Osteoblast (primary cell): ENCODE measurements around the gene NR5A2. TPM values are rescaled to one million over a fixed set of nuclear protein-coding genes. Genes with fewer than 3 reads are reported as not detected.

ENCODE experiments used
- DNase-seq: peaks from one replicate; pipeline ENCODE4 v3.0.0; 2011; ENCODE audit warnings: low spot score, mixed read lengths; ENCODE audit not compliant: insufficient read length; ENCODE audit errors: missing footprints
- H2AFZ ChIP-seq: 2 replicates; pipeline ENCODE4 v1.6.0; 2011; ENCODE audit warnings: mild to moderate bottlenecking, low read length
- H3K27ac ChIP-seq: 2 replicates; pipeline ENCODE4 v1.5.1; 2011; ENCODE audit warnings: mild to moderate bottlenecking, low read depth, low read length, moderate library complexity
- H3K27me3 ChIP-seq: 2 replicates; pipeline ENCODE4 v1.6.0; 2012; ENCODE audit warnings: mild to moderate bottlenecking, control low read depth, inconsistent platforms, low read length, moderate library complexity; ENCODE audit not compliant: insufficient read depth
- H3K36me3 ChIP-seq: 2 replicates; pipeline ENCODE4 v1.5.1; 2011; ENCODE audit warnings: mild to moderate bottlenecking, low read length, control low read depth, moderate library complexity; ENCODE audit not compliant: insufficient read depth
- H3K4me1 ChIP-seq: 2 replicates; pipeline ENCODE4 v1.5.1; 2011; ENCODE audit warnings: mild to moderate bottlenecking, low read length, control low read depth, moderate library complexity; ENCODE audit not compliant: insufficient read depth
- H3K4me2 ChIP-seq: 2 replicates; pipeline ENCODE4 v1.6.0; 2011; ENCODE audit warnings: mild to moderate bottlenecking, low read length; ENCODE audit not compliant: insufficient read depth
- H3K4me3 ChIP-seq: fragments of 200-600 bp; sonication (generic); 3 replicates; pipeline ENCODE4 v1.5.1; 2012; ENCODE audit warnings: mild to moderate bottlenecking, low read length, inconsistent platforms; ENCODE audit not compliant: insufficient read depth
- H3K79me2 ChIP-seq: 2 replicates; pipeline ENCODE4 v1.6.0; 2012; ENCODE audit warnings: mild to moderate bottlenecking, low read length, control low read depth, inconsistent platforms; ENCODE audit not compliant: insufficient read depth
- H3K9me3 ChIP-seq: 2 replicates; pipeline ENCODE4 v1.5.1; 2011; ENCODE audit warnings: low read depth, low read length, control low read depth
- H4K20me1 ChIP-seq: 2 replicates; pipeline ENCODE4 v1.6.0; 2012; ENCODE audit warnings: mild to moderate bottlenecking, low read length, control low read depth; ENCODE audit not compliant: insufficient read depth
- CTCF ChIP-seq: IDR thresholded peaks from 2 replicates; pipeline ENCODE4 v1.5.1; 2011; ENCODE audit warnings: mild to moderate bottlenecking, low read depth, low read length, moderate library complexity; ENCODE audit errors: extremely low read depth
- total RNA-seq: library from RNA; depleted of rRNA; stranded (reverse); fragments of >200 nt; gene quantifications from 2 replicates; pipeline ENCODE4 v1.2.3, GENCODE V29; 2012

Gene NR5A2
- total RNA-seq, 1 donor = not detected

- Histone ChIP-seq H3K4me2 (no peak overlapping the region), H3K4me3 (no peak overlapping the region), H3K79me2 (no peaks in the 10 kb centered on the region), H3K4me1 (peaks cover 9% of the 10 kb centered on the region), H3K36me3 (no peaks in the 10 kb centered on the region), H4K20me1 (no peaks in the 10 kb centered on the region), H3K27me3 (peaks cover 97% of the 10 kb centered on the region), H3K9me3 (no peaks in the 10 kb centered on the region), H2AFZ (no peak overlapping the region), H3K27ac (no peak overlapping the region)
- DNase-seq = no peak
- no peak for TF ChIP-seq CTCF
These were observed 6.2 kb downstream of the NR5A2 start for GRCh38 chr1:200033511-200034261.

DNA sequence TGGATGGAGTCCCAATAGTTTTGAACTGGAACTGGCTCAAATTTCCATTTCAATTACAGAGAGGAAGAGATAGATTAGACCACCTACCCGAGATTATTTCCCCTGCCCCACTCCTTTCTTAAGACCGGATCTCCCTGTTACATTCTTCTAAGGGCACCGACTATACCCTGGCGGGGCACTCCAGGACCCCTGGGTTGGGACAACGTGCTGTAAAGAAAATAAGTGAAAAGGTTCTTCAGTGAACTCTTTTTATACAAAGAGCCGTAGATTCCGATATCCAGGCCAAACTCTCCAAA lies 6.7 kb downstream of the NR5A2 start:
- no peaks in the 10 kb centered on the region for H3K9me3 ChIP-seq
- no peak overlapping the region for H2AFZ ChIP-seq
- peaks cover 6% of the 10 kb centered on the region for H3K4me1 ChIP-seq
- H4K20me1 ChIP-seq = no peaks in the 10 kb centered on the region
- no peak for DNase-seq
- H3K4me3 ChIP-seq = no peak overlapping the region
- H3K4me2 ChIP-seq = no peak overlapping the region
- no peak for TF ChIP-seq CTCF
- H3K27ac ChIP-seq = no peak overlapping the region
- peaks cover 97% of the 10 kb centered on the region for H3K27me3 ChIP-seq
- no peaks in the 10 kb centered on the region for H3K36me3 ChIP-seq
- no peaks in the 10 kb centered on the region for H3K79me2 ChIP-seq

DNA sequence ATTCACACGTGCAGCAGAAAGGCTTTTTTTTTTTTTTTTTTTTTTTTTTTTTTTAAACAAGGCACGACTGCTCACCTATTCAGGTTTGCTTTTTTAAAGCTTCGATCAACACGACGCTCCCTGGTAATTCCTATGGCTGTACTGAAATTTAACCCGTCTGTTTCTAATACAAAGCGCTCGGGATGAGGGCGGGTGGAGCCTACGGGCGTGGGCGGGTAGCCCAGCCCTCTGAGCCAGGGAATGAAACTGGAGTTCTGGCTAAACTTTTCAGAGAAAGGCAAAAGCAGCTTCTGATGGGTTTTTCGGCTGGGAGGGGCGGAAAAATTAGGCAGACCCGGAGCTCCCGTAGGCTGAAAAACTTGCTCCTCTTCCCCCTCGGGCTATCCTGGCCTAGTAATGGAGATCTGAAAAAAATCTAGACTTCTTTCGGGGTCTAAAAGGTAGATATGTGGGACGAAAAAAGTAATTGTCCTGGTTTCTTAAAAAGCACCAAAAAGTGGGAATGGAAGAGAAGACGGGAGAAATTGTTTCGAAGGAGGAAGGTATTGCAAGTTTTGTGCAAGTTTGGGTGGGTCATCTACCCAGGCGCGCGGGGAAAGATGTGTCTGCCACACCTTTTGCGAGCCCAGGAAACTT lies 7.4 kb downstream of the NR5A2 start:
- Histone ChIP-seq H2AFZ (no peak overlapping the region), H3K9me3 (no peaks in the 10 kb centered on the region), H3K36me3 (no peaks in the 10 kb centered on the region), H4K20me1 (no peaks in the 10 kb centered on the region), H3K4me2 (peak overlapping the region; percentile 66), H3K4me3 (peak overlapping the region; percentile 35), H3K27ac (no peak overlapping the region), H3K79me2 (no peaks in the 10 kb centered on the region), H3K27me3 (peaks cover 97% of the 10 kb centered on the region), H3K4me1 (peaks cover 6% of the 10 kb centered on the region)
- DNase-seq = peak; percentile 92
- TF ChIP-seq CTCF = no peak

DNA sequence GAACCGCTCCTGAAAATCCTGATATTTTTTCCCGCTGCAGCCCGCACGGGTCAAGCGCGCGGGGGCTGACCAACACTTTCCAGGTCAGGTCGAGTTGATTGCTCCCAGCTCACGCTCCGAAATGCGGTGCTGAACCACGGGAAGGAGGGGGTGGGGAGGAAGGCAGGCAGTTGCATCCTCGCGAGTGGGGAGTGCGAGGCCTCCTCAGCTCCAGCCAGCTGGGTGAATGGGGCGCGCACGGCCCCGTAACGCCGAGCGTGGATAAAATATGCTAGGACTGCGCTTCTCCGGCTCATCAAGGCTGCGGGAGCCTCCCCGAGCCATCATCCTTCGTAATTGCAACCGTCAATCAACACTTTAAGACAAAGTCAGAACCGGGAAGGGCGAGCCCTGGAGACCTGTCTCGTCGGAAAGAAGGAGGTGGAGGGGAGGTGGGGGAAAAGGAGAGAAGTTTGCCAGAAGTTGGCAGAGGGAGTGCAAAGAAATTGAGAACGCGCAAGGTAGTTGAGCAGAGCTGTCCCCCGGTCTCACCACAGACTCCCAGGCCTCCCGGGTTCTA lies 8.0 kb downstream of the NR5A2 start:
- Histone ChIP-seq H3K4me2 (peak overlapping the region; percentile 66), H3K27ac (no peak overlapping the region), H3K79me2 (no peaks in the 10 kb centered on the region), H3K27me3 (peaks cover 97% of the 10 kb centered on the region), H3K4me3 (peak overlapping the region; percentile 35), H4K20me1 (no peaks in the 10 kb centered on the region), H3K4me1 (peaks cover 6% of the 10 kb centered on the region), H3K9me3 (no peaks in the 10 kb centered on the region), H3K36me3 (no peaks in the 10 kb centered on the region), H2AFZ (no peak overlapping the region)
- TF ChIP-seq CTCF = no peak
- DNase-seq = no peak
